Stimulated activated CD8-positive, alpha-beta memory T cell treated with anti-CD3 and anti-CD28 coated beads, Interleukin-4, amount 100 ng/mL, for 48 hours (primary cell): Measurements from ENCODE around the gene PTGES2.
A peak's percentile ranks its signal among the peaks of the same experiment; 100 is the strongest.
"Not testable (repeated sequence)": the region's sequence is repeated elsewhere in the genome, so short reads cannot be mapped to it uniquely, and the experiment has no call there.

Source experiments
- DNase-seq: peaks from one replicate; pipeline ENCODE4 v3.0.0-alpha.2; 2020

PTGES2 gene

GRCh38 chr9:128136816-128137793 lies 9.6 kb upstream of the PTGES2 start:
- no peak for DNase-seq

- not testable (repeated sequence) for DNase-seq
Measured at GRCh38 chr9:128135561-128135960, 8.0 kb upstream of the PTGES2 start.

GRCh38 chr9:128132139-128132538 lies 4.6 kb upstream of the PTGES2 start:
- DNase-seq, result not testable (repeated sequence)

GRCh38 chr9:128131346-128131745 lies 3.8 kb upstream of the PTGES2 start:
- not testable (repeated sequence) for DNase-seq

GRCh38 chr9:128130651-128131050 lies 3.1 kb upstream of the PTGES2 start:
- DNase-seq, result not testable (repeated sequence)

- peak; percentile 73 for DNase-seq
Measured at GRCh38 chr9:128129976-128130590, 2.6 kb upstream of the PTGES2 start.

GRCh38 chr9:128128836-128129590 lies 1.5 kb upstream of the PTGES2 start:
- no peak for DNase-seq

- peak; percentile 85 for DNase-seq
Measured at GRCh38 chr9:128127990-128128835, 684 bp upstream of the PTGES2 start.

GRCh38 chr9:128125580-128126354 lies 1.8 kb downstream of the PTGES2 start:
- no peak for DNase-seq

GRCh38 chr9:128124873-128125579 lies 2.5 kb downstream of the PTGES2 start:
- DNase-seq, result peak; percentile 72

GRCh38 chr9:128124451-128124850 lies 3.1 kb downstream of the PTGES2 start:
- DNase-seq, result no peak

GRCh38 chr9:128123451-128124080 lies 4.0 kb downstream of the PTGES2 start:
- DNase-seq, result no peak

- no peak for DNase-seq
Measured at GRCh38 chr9:128122809-128123175, 4.7 kb downstream of the PTGES2 start.

- DNase-seq, result no peak
Measured at GRCh38 chr9:128121924-128122808, 5.4 kb downstream of the PTGES2 start.

GRCh38 chr9:128121466-128121810 lies 6.1 kb downstream of the PTGES2 start:
- DNase-seq, result no peak

GRCh38 chr9:128120741-128121465 lies 6.6 kb downstream of the PTGES2 start:
- DNase-seq, result no peak

- DNase-seq, result no peak
Measured at GRCh38 chr9:128120061-128120740, 7.3 kb downstream of the PTGES2 start.
